ENCODE data around the gene KCNJ16.

GRCh38 chr17:70091696-70092095, 16.7 kb downstream of the KCNJ16 start:
- TF ChIP-seq CTCF (IDR thresholded peaks at IDR 0.05) (no peak), POLR2AphosphoS5 (IDR thresholded peaks at IDR 0.05) (no peak)

Data from breast epithelium (tissue), 3 donors.